ENCODE results near the gene VPS50.

- TF ChIP-seq CTCF (IDR thresholded peaks at IDR 0.05; ENCODE audit: low read depth, low read length): no peak
- TF ChIP-seq POLR2A (IDR thresholded peaks at IDR 0.05; ENCODE audit: extremely low read depth, insufficient read length): no peak
These were observed 907 bp upstream of the VPS50 start for GRCh38 chr7:93231259-93231658.

All from NB4 (cell line).